ENCODE data around the gene CDKAL1. TPM values are rescaled to one million over a fixed set of nuclear protein-coding genes. Genes with fewer than 3 reads are reported as not detected.

Gene CDKAL1
- total and polyA plus RNA-seq, 4 donors: 2.0 to 12.9 (median 6.7) TPM

DNA sequence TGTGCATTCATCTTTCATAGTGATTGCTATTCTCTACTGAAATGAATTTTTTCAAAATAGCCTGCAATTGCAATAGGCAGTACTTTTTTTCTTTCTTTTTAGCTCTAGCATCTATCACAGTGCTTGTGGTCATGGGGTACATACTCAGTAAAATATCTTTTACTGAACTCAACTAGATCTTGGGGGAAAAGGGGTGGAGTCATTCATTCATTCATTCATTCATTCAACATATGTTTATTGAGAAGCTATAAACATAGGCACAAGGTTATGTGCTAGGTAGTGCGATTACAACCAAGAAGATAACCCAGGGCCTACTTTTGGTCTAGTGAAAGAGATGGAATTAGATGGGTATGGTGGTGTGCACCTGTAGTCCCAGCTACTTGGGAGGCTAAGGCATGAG lies 1.4 kb upstream of the CDKAL1 start (continued):
- TF ChIP-seq, protein P1, sequence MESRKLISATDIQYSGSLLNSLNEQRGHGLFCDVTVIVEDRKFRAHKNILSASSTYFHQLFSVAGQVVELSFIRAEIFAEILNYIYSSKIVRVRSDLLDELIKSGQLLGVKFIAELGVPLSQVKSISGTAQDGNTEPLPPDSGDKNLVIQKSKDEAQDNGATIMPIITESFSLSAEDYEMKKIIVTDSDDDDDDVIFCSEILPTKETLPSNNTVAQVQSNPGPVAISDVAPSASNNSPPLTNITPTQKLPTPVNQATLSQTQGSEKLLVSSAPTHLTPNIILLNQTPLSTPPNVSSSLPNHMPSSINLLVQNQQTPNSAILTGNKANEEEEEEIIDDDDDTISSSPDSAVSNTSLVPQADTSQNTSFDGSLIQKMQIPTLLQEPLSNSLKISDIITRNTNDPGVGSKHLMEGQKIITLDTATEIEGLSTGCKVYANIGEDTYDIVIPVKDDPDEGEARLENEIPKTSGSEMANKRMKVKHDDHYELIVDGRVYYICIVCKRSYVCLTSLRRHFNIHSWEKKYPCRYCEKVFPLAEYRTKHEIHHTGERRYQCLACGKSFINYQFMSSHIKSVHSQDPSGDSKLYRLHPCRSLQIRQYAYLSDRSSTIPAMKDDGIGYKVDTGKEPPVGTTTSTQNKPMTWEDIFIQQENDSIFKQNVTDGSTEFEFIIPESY (IDR thresholded peaks at IDR 0.05): no peak
- TF ChIP-seq, protein P2, sequence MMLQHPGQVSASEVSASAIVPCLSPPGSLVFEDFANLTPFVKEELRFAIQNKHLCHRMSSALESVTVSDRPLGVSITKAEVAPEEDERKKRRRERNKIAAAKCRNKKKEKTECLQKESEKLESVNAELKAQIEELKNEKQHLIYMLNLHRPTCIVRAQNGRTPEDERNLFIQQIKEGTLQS (IDR thresholded peaks at IDR 0.05): no peak
- TF ChIP-seq YY1 (IDR thresholded peaks at IDR 0.05): no peak
- TF ChIP-seq JUND (IDR thresholded peaks at IDR 0.05): no peak
- no peak for TF ChIP-seq SP1 (IDR thresholded peaks at IDR 0.05)

DNA sequence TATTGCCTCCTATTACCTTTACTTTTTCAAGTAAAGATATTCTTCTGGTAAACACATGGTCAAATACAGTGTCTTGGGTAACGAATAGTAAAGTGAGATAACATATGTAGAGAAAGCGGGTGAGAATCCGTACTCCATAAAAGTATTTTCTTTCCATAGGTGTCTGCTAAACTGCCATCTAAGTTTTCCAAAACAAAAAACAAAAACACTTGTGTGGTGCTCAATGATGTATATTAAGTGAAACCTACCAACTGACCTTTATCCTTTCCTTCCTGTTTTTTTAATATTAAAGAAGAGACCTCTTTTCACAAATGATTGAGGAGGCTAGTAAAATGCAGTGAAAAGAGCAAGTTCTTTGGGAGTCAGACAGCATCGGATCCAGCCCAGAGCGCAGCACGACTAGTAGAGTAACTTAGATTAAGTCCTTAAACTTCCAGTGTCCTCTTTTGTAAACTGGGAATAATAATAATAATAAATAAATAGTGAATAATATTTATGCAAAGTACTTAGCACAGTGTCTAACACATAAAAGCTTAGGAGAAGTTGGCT lies 437 bp upstream of the CDKAL1 start:
- Histone ChIP-seq H3K4me1 (ENCODE audit: control insufficient read depth in 4 of 4, insufficient read depth in 4 of 4, low read length in 3 of 4) (peaks cover 5 to 13% (median 11%) of the 10 kb centered on the region in 4 donors), H3K9me3 (ENCODE audit: control insufficient read depth in 4 of 4, low read length in 3 of 4) (no peaks in the 10 kb centered on the region), H3K36me3 (ENCODE audit: control insufficient read depth in 4 of 4, insufficient read depth in 3 of 4, low read depth in 1 of 4, low read length in 3 of 4) (no peaks in the 10 kb centered on the region), H3K4me3 (ENCODE audit: low read depth in 1 of 3, low read length in 3 of 3) (peak overlapping the region; percentile 96 to 99 (median 97)), H3K27ac (ENCODE audit: low read depth in 1 of 2, low read length in 2 of 2) (peak overlapping the region in 1 of 2 donors; percentile 85), H3K9ac (ENCODE audit: low read depth in 1 of 2, low read length in 2 of 2) (peak overlapping the region; percentile 31 to 58), H3K27me3 (ENCODE audit: control insufficient read depth in 4 of 4, insufficient read depth in 4 of 4, low read length in 3 of 4) (no peaks in the 10 kb centered on the region)
- 49% methylated on average over 6 of the region's 6 CpGs for WGBS
- no peak for DNase-seq (ENCODE audit: low spot score)
- TF ChIP-seq FOXA2 (IDR thresholded peaks at IDR 0.05) (no peak), JUND (IDR thresholded peaks at IDR 0.05) (no peak), NR2F2 (IDR thresholded peaks at IDR 0.05) (no peak), RXRA (IDR thresholded peaks at IDR 0.05) (no peak), EGR1 (IDR thresholded peaks at IDR 0.05; ENCODE audit: low read depth in 2 of 2) (no peak), HNF4G (IDR thresholded peaks at IDR 0.05) (no peak), TAF1 (conservative IDR thresholded peaks at IDR 0.05) (no peak), HNF4A (conservative IDR thresholded peaks at IDR 0.05) (no peak), SP1 (IDR thresholded peaks at IDR 0.05) (no peak), YY1 (IDR thresholded peaks at IDR 0.05) (no peak), GABPA (IDR thresholded peaks at IDR 0.05 in 1 of 2, conservative IDR thresholded peaks at IDR 0.05 in 1 of 2) (no peak), RAD21 (IDR thresholded peaks at IDR 0.05) (no peak)
- TF ChIP-seq, protein P3, sequence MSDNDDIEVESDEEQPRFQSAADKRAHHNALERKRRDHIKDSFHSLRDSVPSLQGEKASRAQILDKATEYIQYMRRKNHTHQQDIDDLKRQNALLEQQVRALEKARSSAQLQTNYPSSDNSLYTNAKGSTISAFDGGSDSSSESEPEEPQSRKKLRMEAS (IDR thresholded peaks at IDR 0.05): no peak
- TF ChIP-seq, protein P4, sequence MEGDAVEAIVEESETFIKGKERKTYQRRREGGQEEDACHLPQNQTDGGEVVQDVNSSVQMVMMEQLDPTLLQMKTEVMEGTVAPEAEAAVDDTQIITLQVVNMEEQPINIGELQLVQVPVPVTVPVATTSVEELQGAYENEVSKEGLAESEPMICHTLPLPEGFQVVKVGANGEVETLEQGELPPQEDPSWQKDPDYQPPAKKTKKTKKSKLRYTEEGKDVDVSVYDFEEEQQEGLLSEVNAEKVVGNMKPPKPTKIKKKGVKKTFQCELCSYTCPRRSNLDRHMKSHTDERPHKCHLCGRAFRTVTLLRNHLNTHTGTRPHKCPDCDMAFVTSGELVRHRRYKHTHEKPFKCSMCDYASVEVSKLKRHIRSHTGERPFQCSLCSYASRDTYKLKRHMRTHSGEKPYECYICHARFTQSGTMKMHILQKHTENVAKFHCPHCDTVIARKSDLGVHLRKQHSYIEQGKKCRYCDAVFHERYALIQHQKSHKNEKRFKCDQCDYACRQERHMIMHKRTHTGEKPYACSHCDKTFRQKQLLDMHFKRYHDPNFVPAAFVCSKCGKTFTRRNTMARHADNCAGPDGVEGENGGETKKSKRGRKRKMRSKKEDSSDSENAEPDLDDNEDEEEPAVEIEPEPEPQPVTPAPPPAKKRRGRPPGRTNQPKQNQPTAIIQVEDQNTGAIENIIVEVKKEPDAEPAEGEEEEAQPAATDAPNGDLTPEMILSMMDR (IDR thresholded peaks at IDR 0.05; ENCODE audit: low read depth, low read length, missing input control): no peak
- TF ChIP-seq, protein P1 (IDR thresholded peaks at IDR 0.05): no peak

Measured in liver (tissue), 9 donors.